Measurements from ENCODE around the gene TEX44. TPM values are rescaled to one million over a fixed set of nuclear protein-coding genes. Genes with fewer than 3 reads are reported as not detected.

Gene TEX44
- total and polyA plus RNA-seq, 9 of the 15 experiments (the other 6 are each of a cell fraction or from before 2014, with no cell fraction given) = not detected

DNA sequence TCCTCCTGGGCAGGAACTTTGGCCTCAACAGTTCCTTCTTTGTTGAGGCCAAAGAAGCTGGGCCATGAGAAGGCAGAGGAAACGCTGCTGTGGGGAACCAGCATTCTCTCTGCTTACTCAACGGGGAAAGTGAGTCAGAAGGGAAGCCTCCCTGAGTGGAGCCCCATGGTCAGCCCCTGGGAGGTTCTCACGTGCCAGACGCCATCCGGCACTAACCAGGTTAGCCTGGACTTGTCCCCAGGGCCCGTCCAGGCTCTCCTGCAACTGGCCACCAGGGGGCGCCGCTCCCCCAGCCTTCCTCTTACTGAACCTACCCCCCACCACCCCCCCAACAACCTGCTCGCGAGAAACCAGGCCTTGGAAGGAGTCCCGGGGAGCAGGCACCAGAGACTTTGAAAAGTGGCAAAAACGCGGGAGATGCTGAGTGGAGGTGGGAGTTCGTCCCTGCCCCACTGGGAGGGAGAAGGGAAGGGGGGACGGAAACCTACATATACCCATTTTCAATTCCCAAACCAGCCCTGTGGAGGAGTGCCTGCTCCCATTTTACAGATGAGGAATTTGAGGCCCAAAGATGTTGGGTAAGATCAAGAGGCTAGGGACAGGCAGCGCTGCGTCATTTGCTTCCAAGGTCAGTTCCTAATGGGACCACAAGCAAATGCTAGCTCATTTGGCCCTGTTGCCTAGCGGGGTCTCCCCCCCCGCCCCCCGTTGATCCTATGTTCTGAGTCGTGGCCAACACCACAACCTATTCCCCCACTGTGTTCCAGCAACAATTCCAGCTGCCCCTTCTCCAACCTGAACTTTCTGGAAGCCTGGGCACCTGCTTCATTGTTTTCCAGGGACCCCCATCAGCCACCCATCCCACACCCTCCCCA is 20.0 kb downstream of the TEX44 start (continued):
- no peak for TF ChIP-seq PCBP1 (IDR thresholded peaks at IDR 0.05; ENCODE audit: low read depth, low read length, poor library complexity, severe bottlenecking)
- TF ChIP-seq EWSR1 (IDR thresholded peaks at IDR 0.05; ENCODE audit: borderline replicate concordance, low read depth, partially characterized antibody) = no peak
- TF ChIP-seq LEF1 (IDR thresholded peaks at IDR 0.05) = peak; percentile 42; the same call in 1 of the 2 replicates
- TF ChIP-seq, protein P1, sequence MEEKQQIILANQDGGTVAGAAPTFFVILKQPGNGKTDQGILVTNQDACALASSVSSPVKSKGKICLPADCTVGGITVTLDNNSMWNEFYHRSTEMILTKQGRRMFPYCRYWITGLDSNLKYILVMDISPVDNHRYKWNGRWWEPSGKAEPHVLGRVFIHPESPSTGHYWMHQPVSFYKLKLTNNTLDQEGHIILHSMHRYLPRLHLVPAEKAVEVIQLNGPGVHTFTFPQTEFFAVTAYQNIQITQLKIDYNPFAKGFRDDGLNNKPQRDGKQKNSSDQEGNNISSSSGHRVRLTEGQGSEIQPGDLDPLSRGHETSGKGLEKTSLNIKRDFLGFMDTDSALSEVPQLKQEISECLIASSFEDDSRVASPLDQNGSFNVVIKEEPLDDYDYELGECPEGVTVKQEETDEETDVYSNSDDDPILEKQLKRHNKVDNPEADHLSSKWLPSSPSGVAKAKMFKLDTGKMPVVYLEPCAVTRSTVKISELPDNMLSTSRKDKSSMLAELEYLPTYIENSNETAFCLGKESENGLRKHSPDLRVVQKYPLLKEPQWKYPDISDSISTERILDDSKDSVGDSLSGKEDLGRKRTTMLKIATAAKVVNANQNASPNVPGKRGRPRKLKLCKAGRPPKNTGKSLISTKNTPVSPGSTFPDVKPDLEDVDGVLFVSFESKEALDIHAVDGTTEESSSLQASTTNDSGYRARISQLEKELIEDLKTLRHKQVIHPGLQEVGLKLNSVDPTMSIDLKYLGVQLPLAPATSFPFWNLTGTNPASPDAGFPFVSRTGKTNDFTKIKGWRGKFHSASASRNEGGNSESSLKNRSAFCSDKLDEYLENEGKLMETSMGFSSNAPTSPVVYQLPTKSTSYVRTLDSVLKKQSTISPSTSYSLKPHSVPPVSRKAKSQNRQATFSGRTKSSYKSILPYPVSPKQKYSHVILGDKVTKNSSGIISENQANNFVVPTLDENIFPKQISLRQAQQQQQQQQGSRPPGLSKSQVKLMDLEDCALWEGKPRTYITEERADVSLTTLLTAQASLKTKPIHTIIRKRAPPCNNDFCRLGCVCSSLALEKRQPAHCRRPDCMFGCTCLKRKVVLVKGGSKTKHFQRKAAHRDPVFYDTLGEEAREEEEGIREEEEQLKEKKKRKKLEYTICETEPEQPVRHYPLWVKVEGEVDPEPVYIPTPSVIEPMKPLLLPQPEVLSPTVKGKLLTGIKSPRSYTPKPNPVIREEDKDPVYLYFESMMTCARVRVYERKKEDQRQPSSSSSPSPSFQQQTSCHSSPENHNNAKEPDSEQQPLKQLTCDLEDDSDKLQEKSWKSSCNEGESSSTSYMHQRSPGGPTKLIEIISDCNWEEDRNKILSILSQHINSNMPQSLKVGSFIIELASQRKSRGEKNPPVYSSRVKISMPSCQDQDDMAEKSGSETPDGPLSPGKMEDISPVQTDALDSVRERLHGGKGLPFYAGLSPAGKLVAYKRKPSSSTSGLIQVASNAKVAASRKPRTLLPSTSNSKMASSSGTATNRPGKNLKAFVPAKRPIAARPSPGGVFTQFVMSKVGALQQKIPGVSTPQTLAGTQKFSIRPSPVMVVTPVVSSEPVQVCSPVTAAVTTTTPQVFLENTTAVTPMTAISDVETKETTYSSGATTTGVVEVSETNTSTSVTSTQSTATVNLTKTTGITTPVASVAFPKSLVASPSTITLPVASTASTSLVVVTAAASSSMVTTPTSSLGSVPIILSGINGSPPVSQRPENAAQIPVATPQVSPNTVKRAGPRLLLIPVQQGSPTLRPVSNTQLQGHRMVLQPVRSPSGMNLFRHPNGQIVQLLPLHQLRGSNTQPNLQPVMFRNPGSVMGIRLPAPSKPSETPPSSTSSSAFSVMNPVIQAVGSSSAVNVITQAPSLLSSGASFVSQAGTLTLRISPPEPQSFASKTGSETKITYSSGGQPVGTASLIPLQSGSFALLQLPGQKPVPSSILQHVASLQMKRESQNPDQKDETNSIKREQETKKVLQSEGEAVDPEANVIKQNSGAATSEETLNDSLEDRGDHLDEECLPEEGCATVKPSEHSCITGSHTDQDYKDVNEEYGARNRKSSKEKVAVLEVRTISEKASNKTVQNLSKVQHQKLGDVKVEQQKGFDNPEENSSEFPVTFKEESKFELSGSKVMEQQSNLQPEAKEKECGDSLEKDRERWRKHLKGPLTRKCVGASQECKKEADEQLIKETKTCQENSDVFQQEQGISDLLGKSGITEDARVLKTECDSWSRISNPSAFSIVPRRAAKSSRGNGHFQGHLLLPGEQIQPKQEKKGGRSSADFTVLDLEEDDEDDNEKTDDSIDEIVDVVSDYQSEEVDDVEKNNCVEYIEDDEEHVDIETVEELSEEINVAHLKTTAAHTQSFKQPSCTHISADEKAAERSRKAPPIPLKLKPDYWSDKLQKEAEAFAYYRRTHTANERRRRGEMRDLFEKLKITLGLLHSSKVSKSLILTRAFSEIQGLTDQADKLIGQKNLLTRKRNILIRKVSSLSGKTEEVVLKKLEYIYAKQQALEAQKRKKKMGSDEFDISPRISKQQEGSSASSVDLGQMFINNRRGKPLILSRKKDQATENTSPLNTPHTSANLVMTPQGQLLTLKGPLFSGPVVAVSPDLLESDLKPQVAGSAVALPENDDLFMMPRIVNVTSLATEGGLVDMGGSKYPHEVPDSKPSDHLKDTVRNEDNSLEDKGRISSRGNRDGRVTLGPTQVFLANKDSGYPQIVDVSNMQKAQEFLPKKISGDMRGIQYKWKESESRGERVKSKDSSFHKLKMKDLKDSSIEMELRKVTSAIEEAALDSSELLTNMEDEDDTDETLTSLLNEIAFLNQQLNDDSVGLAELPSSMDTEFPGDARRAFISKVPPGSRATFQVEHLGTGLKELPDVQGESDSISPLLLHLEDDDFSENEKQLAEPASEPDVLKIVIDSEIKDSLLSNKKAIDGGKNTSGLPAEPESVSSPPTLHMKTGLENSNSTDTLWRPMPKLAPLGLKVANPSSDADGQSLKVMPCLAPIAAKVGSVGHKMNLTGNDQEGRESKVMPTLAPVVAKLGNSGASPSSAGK (IDR thresholded peaks at IDR 0.05) = peak; percentile 50; the same call in 1 of the 2 replicates
- TF ChIP-seq, protein P2, sequence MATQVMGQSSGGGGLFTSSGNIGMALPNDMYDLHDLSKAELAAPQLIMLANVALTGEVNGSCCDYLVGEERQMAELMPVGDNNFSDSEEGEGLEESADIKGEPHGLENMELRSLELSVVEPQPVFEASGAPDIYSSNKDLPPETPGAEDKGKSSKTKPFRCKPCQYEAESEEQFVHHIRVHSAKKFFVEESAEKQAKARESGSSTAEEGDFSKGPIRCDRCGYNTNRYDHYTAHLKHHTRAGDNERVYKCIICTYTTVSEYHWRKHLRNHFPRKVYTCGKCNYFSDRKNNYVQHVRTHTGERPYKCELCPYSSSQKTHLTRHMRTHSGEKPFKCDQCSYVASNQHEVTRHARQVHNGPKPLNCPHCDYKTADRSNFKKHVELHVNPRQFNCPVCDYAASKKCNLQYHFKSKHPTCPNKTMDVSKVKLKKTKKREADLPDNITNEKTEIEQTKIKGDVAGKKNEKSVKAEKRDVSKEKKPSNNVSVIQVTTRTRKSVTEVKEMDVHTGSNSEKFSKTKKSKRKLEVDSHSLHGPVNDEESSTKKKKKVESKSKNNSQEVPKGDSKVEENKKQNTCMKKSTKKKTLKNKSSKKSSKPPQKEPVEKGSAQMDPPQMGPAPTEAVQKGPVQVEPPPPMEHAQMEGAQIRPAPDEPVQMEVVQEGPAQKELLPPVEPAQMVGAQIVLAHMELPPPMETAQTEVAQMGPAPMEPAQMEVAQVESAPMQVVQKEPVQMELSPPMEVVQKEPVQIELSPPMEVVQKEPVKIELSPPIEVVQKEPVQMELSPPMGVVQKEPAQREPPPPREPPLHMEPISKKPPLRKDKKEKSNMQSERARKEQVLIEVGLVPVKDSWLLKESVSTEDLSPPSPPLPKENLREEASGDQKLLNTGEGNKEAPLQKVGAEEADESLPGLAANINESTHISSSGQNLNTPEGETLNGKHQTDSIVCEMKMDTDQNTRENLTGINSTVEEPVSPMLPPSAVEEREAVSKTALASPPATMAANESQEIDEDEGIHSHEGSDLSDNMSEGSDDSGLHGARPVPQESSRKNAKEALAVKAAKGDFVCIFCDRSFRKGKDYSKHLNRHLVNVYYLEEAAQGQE (IDR thresholded peaks at IDR 0.05; ENCODE audit: borderline replicate concordance) = peak; percentile 89
- TF ChIP-seq, protein P2 (CRISPR knock-in tag; IDR thresholded peaks at IDR 0.05; ENCODE audit: low read depth) = no peak
- no peak for TF ChIP-seq ZSCAN29 (IDR thresholded peaks at IDR 0.05)
